Stimulated activated CD4-positive, alpha-beta T cell treated with anti-CD3 and anti-CD28 coated beads, Interleukin-2, amount 100 ng/mL, for 4 hours (primary cell): ENCODE results near the gene AGPS.
"Not testable (repeated sequence)": the region's sequence is repeated elsewhere in the genome, so short reads cannot be mapped to it uniquely, and the experiment has no call there.

Experiments
- DNase-seq: peaks from one replicate; pipeline ENCODE4 v3.0.0-alpha.2; 2020; ENCODE audit warnings: low read depth

AGPS gene

DNA sequence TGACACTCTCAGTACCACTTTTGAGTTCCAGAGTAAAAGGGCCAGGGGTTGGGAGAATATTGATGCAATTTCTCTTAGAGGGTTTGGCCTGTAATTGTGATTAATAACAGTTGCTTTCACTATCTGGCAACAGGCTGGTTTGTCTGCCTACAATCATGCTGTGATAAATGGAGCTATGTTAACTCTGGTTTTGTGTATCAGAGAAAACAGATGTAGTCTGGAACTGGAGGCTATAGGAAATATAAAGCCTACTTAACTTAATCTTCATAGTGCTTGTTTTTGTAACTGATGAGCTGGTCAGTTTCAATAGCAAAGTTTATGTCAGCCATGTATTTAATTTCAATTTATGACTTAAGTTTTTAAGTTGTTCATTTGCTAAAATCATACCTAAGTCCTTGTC, 138.0 kb downstream of the AGPS start:
- no peak for DNase-seq

DNA sequence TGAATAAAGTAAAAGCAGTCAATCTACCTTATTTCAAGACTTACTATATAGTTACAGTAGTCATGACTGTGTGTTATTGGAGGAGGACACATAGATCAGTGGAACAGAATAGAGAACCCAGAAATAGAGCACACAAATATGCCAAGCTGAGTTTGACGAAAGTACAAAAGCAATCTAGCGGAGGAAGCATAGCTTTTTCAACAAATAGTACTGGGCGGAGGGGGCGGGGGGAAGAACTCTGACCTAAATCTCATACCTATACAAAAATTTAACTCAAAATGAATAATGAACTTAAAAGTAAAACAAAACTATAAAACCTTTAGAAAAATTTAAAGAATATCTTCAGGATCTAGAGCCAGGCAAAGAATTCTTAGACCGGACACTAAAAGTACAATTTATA, 139.1 kb downstream of the AGPS start:
- no peak for DNase-seq

DNA sequence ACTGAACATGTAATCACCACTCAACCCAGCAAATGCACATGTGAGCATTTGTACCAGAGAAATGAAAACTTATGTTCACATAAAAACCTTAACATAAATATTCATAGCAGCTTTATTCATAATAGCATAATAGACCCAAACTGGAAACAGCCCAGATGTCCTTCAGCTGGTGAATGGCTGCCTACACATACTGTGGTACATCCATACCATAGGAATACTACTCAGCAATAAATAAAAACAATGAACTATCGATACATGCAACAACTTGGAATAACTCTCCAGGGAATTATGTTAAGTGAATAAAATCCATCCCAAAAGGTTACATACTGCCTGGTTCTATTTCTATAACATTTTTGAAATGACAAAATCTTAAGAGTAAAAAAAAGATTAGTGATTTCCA, 140.0 kb downstream of the AGPS start:
- no peak for DNase-seq

DNA sequence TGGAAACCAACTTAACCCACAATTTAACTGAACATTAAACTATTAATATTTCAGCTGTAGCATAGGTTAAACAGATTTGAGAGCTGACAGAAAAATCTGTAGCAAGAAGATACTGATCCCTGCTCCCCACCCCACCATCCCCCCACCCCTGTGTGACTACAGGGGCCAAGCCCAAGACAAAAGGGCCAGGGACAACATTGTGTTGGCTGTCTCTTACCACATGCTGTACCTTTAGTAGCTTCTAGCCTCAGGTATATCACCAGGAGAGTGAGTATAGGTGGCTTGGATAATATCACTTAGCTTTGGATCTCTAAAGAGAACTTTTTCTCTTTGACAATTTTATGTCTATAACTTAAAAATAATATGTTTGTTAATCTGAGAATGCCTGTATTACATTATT, 140.7 kb downstream of the AGPS start:
- DNase-seq: no peak

DNA sequence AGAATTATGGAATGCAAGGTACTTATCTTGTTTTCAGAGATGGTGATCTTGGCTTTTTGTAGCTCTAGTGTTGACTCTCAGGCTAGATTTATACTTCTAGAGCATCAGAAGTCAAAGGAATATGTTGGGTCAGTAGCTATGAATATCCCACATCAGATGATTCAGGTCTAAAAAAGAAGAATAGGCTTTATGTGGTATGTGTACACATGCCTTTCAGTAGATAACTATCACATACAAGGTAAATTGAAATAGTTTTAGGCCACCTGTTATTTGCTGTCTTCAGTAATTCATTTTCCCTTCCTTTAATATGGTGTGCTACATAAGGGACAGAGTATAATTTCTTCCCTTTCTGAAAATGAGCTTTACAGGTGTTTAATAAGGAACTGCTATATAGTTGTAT, 142.4 kb downstream of the AGPS start:
- DNase-seq: no peak

DNA sequence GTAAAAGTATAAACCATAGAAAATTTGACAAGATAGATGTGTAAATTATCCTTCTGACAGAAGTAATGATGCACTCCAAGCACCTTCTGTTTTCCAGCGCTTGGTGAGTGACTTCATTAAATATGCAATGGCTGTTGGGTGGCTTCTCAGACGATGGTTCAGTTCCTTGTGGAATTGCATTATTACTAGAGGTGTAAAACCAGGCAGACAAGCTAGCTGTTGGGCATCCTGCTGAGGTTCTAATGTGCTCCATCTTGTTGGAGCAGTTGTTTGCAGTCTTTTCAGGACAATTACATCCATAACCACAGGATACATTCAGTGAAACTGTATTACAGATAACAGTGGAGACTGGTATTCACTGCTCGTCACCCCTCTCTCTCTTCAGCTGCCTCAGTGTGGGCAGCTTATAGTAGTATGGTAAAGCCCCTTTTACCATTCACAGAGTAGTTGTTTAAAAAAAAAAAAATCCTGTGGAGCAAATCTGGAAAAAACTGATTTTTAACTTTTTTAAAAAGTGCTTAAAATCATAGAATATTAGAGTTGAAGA, 143.5 kb downstream of the AGPS start:
- DNase-seq: no peak

DNA sequence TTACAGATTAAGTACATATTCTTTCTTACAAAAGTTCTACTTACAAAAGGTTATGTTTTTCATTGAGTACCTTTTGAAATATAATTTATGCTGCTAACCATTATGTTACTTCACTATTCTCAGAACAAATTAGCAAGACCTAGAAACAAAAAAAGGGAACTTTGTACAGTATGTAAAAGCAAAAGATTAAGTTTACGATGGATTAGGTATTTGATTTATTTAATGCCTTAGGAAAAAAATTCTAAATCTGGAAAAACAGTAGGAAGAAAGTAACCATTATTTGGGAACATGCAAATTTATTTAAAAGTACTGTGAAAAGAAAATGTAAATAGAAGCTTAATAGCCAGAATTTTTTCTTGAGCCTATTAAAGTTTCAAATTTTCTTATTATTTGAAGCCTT, 144.6 kb downstream of the AGPS start:
- no peak for DNase-seq

DNA sequence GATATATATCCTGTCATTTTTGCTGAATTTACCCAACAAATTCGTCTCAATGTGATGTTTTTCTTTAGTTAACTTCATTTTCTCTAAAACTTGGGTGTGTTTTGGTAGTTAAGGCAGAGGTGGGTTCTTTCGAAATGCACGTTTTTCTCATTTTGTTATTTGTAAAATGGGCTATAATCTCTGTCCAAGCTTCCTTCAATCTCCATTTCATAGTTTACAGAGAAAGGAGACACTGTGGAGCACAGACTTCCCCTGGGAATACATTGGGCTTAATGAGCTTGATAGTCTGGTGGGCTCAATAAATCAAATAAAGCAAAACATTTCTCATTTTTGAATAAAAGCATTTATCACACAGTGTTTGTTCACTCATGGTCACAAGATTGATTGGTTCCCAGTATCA, 145.1 kb downstream of the AGPS start:
- no peak for DNase-seq

DNA sequence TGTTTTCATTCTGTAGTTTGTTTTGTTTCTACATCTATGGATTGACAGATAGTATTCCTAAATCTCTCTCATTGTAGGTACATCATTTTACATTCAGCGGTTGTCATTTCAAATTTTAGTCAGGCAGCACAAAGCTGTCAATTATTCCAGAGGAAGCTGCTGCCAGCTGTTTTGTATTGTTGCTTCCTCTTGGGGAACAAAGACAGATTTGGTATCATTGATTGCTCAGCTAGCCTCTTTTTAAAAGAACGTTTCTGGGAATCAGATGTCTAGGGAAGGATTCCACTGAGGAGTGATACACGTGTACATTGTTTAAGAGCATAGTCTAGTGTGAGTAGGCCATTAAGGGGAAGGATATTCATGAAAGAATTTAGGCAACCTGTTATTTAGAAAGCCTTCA, 145.8 kb downstream of the AGPS start:
- no peak for DNase-seq

DNA sequence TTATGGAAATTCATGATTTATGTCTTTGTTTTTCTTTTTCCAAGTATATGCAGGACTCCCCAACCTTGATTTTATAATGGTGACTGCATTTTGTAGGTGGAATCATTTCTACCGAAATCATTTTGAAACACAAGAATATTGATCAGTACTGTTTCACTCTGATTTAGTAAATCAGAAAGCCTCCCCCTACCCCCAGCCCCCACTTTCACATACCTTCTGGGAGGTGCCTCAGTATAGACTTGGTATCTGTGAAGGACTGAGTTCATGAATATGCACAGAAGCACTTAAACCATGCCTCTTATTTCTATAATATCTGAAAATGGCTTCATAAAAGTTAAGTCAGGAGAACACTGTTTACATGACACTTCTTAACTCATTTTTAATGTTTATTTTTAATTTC, 147.7 kb downstream of the AGPS start:
- DNase-seq: no peak

DNA sequence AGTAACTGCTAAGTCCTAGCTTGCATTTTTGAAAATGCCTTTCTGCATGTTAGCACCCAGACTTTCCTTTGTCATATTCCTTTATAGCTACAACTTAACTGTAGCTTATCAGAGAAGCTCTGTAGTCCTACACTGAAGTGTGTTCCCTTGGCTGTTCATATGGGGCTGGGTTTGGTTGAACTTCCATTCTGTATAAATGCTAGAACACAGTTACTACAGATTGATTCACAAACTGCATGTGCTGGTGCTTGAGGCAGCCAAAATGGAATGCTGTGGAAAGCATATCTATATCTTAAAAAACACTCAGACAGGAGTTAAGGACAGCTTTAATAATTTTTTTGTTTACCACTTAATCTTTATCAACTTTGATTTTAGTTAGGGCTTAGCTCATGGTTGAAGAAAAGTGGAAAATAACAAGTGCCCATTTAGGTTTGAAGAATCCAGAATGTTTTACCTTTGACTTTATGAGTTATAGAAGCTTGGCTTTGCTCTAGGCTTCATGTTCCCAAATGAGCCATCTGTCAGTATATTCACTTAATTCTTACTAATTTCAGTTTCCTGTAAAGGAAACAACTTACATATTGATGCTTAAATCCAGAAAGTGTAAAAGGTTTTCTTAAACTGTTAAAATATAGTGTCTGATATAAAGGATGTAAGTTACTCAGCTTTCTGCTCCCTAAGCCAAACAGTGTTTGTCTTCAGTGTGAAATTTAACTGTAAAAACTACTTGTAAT, 148.9 kb downstream of the AGPS start:
- no peak for DNase-seq

DNA sequence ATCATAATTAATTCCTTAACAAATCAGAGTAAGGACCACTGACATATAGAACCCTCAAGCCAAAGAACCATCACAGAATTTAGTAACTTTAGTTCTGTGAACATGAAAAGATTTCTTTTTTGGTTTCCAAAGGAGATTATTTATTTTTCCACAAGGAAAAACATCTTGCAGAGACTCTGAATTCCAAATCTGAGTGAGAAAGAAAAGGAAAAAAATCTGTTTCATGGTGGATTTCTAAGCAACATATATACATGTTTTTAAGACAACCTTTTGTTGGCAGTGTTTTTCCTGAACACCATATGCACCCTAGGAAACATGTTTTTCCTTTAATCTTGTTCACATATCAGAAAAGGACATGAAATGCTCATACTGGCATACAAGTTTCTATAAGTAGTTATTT, 149.8 kb downstream of the AGPS start:
- no peak for DNase-seq

DNA sequence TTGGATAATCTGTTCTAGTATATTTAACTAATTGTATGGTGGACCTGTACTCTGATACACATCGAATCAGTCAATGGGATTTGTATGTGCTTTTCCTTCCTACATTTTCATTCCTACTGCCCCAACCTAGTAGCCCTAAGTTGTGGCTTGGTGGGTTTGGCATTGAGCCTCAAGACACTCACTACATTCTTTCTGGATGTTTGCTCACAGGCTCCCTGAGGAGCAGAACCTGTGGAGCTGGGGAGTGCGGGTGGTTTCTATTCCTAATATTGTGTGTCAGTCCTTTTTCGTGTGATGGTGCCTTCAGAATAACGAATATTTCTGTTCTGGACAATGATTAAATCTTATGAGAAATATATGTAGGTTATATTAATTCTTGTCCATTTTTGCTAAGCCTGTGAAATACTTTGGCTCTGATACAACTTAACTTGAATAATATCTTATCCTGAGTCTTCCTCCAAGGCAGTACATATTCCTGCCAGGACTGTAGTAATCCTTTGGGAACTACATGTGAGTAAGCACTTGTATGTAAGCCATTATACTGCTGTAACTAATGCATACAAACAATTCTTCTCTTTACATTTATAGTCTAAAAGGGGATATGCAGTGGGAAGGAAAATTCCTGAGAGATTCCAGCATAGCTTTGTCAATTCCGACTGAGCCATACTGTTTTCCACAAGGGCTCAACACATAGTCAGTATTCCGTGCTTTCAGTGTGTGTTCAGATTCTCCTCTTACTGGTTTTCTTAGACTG, 150.6 kb downstream of the AGPS start:
- DNase-seq: no peak

DNA sequence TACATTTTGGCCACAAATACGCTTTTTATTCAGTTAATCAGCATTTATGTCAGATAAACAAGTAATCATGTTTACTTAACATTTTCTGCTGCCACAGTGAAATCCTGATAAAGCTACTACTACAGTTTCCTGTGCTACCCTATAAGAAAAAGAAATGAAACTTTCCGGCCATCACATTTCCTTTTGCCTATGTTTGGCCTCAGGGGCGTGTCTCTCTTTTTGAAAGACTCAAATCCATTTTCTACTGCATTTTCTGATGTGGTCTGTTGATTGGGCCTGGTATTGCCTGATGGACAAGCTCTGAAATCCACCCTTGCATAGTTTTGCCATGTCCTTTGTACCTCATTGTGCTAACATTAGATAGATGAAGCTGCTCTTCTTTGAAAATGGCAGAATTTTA, 152.6 kb downstream of the AGPS start:
- DNase-seq: no peak

DNA sequence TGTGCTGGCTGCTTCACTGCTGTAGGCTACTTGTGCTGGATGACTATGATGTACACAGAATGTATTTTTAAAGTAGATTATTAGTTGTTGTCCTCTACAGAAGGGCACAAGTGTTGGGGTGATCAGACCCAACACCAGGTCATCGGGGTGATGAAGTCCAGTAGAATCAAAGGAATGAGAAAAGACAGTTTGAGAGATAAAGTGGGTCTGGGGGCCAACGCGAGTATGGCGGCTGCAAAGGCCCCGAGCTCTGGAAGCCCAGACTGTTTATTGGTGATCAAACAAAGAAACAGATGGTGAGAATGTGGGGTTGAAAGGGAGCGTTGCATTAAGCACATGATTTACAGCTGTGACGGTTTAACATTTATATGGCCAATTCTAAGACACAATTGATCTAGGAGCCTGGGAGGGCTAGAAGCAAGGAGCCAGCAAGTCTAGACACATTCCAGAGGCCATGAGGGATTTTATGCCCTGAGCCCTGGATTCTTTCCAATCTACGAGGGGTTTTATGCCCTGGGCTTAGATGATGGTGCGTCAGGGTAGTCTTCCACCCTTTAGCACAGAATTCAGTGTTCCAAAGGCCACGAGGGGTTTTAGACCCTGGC, 153.5 kb downstream of the AGPS start:
- no peak for DNase-seq

DNA sequence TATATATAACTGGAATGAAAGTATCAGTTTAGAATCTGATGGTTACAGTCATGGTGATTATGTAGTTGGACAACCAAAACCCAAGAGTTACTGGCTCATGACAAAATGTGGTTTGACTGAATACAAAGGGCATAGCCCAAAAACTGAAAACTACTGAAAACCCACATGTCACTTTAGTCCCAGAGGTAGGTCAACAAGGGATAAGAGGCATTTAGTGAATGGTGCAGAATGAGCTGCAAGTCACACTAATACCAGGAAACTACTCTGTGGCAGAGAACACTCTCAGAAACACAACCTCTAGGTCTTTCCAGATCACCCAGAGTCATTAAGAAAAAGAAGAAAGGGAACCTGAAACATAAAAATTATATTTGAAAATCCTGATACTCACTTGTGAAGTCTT, 154.5 kb downstream of the AGPS start:
- DNase-seq: no peak

DNA sequence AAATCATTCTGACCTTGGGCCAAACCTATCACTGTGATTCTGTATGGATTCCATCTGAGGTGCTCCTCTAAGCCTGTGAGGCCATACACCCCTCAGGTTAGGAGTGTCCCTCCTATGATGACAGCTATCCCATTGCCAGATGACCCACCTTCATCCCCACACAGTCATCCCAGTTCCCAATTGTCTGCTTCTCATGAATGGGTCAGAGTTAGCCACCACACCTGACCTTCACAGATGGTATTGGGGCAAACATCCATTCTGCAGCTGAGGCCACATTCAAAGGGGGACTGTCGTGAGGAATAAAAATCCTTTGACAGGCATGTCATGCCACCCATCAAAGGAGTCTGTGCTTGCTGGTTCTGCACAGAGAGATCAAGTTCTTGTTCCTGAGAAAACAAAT, 155.2 kb downstream of the AGPS start:
- no peak for DNase-seq

DNA sequence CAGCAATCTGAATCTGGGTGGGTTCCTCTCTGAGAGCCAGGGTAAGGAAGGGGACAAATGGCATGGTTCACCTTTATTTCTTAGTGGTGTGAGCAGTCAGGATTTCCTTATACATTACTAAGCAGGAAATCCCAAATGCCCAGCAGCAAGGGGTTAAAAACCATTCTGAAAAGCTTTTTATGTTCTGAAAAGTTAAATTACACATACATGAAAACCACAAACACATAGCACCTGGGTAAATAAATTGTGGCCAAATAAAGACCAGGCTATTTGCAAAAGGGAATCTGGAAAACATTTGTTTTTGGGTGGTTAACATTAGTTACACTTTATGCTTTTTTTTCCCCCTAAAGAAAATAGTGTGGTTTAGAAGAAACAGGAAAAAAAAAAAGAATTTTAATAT, 156.1 kb downstream of the AGPS start:
- DNase-seq: no peak

DNA sequence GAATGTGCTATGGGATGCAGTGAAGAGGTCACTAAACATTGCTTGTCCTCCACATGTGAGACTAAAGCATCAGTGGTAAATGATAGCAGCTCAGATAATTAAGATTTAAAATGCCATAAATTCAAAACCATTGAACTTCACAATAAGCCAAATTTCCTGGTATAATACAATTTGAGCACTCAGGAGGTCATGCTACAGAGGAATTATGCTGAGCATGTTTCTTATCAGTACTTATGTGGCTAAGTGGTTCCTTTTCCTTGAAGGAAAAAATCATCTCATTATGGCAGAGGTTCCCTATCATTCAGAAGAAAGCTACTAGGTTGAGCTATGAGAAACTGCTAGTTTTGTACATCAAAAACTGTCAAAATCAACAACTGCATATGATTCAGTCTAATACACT, 156.6 kb downstream of the AGPS start:
- DNase-seq: no peak

DNA sequence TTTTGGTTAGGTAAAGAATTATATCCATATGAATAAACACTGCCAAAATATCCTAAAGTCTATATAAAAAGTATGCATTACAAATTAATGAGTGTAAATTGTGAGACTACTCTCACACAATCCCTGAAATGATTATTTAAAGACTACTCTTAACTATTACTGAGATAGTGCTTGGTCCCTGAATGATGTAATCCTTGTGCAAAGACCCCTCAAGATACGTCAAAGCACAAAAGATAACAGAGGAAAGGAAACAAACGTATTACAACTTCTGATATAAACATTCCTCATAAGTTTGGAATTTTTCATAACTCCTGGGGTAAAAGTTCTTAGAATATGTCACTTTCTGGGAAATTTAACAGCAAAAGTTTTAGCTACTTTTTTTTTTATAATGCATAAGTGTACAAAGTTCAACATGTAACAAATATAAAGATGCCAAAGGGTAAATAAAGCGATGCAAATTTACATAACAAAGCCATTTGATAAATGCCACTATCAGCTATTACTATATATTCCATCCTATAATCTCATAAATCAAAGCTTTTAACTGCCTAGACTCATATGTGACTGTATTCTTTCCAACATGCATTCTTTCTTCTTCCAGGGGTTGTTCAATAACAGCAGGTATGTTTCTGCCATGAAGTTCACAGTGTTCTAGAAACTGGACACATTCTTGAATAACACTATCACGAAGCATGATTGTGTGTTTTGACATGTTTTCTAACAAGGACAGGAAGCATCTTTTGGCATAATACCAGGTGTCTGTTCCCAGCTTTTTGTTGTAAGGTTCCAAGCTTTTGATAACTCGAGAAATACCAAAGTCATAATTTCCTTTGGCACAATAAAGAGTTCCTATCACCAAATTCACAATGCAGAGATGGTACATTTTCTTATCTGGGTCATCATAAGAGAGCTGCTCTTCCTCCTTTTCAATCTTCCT, 158.0 kb downstream of the AGPS start:
- no peak for DNase-seq

DNA sequence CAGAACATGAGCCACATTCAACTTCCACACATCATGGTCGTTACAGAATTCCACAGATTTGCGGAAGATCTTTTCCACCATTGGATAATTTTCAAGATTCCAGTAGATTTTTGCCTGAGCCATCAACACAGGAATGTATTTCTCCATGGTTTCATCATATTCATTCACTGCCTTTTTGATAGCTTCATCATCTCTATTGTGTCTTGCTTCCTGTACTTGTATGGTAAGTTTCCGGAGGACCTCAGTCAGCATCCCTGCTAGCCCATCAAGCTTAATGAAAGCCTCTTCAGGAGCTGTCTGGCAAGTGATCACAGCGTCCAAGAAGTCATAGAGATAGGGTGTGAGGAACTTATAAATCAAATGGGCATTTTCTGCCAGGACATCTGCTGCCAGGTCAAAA, 158.8 kb downstream of the AGPS start:
- not testable (repeated sequence) for DNase-seq

DNA sequence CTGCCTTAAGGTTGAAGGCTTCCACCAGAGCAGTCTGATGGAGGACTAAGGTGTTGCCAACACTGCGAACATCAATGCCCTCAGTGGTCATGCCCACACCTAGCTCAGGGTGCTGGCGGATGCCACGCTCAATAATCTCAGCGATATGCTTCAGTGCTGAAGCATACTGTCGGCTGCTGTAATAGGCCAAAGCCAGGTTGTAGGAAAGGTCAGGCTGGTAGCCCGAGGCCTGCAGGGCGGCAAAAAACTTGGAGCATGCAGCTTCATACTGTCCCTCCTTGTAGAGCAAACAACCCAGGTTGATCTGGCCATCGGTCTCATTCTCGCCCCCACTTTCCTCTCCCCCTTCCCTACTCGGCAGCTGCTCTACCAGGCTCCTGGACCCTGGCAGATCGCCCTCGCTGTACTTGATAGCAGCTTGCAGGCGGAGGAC, 159.4 kb downstream of the AGPS start:
- DNase-seq: no peak
